Neuronal stem cell (in vitro differentiated cells): ENCODE data around the gene GPS1.

Source experiments
- DNase-seq: peaks from one replicate; pipeline ENCODE4 v3.0.0-alpha.2; 2013; ENCODE audit warnings: low spot score
- H2AFZ ChIP-seq: one replicate; pipeline ENCODE4 v1.6.1; 2013; ENCODE audit warnings: mild to moderate bottlenecking, low read length, inconsistent platforms
- H2AK5ac ChIP-seq: 2 replicates; pipeline ENCODE4 v1.6.1; 2013; ENCODE audit warnings: low read depth, mild to moderate bottlenecking, inconsistent platforms, low read length, moderate library complexity, mixed read lengths
- H2BK120ac ChIP-seq: 2 replicates; pipeline ENCODE4 v1.6.1; 2013; ENCODE audit warnings: low read depth, mild to moderate bottlenecking, inconsistent platforms, low read length, moderate library complexity, mixed read lengths
- H2BK12ac ChIP-seq: one replicate; pipeline ENCODE4 v1.6.1; 2013; ENCODE audit warnings: low read length, inconsistent platforms
- H2BK15ac ChIP-seq: 2 replicates; pipeline ENCODE4 v1.6.1; 2013; ENCODE audit warnings: mild to moderate bottlenecking, low read length, inconsistent platforms, mixed read lengths
- H2BK5ac ChIP-seq: one replicate; pipeline ENCODE4 v1.6.1; 2013; ENCODE audit warnings: inconsistent platforms, mild to moderate bottlenecking, low read length, moderate library complexity
- H3K14ac ChIP-seq: one replicate; pipeline ENCODE4 v1.6.1; 2013; ENCODE audit warnings: low read length, inconsistent platforms
- H3K18ac ChIP-seq: 2 replicates; pipeline ENCODE4 v1.6.1; 2013; ENCODE audit warnings: low read length, inconsistent platforms
- H3K23ac ChIP-seq: 2 replicates; pipeline ENCODE4 v1.6.1; 2013; ENCODE audit warnings: low read depth, mild to moderate bottlenecking, mixed read lengths, low read length, inconsistent platforms; ENCODE audit not compliant: poor library complexity
- H3K27ac ChIP-seq: replicated peaks from 3 replicates; pipeline ENCODE4 v1.5.1; 2013; ENCODE audit warnings: low read length, inconsistent platforms
- H3K27me3 ChIP-seq, 3 experiments: 2 replicates each; pipeline ENCODE4 v1.6.1; 2013; ENCODE audit warnings: low read length in 3 of 3, mild to moderate bottlenecking in 2 of 3, inconsistent platforms in 1 of 3, low read depth in 1 of 3, mixed read lengths in 1 of 3, moderate library complexity in 1 of 3; ENCODE audit not compliant: control insufficient read depth in 3 of 3, insufficient read depth in 3 of 3
- H3K36me3 ChIP-seq, 2 donors: replicated peaks in 1 of 2; 2 replicates each; pipeline ENCODE4 v1.6.1; 2013; ENCODE audit warnings: low read length in 2 of 2; ENCODE audit not compliant: control insufficient read depth in 2 of 2, insufficient read depth in 2 of 2
- H3K4ac ChIP-seq: 2 replicates; pipeline ENCODE4 v1.6.1; 2013; ENCODE audit warnings: inconsistent platforms, mild to moderate bottlenecking, low read length, moderate library complexity
- H3K4me1 ChIP-seq, 2 donors: 1 replicate in 1 of 2; 2 replicates in 1 of 2; pipeline ENCODE4 v1.6.1; 2013; ENCODE audit warnings: low read length in 2 of 2, low read depth in 1 of 2; ENCODE audit not compliant: control insufficient read depth in 2 of 2, insufficient read depth in 1 of 2
- H3K4me2 ChIP-seq: one replicate; pipeline ENCODE4 v1.6.1; 2013; ENCODE audit warnings: mild to moderate bottlenecking, low read length, inconsistent platforms; ENCODE audit not compliant: insufficient read depth, poor library complexity, severe bottlenecking
- H3K4me3 ChIP-seq, 2 donors: 2 replicates each; pipeline ENCODE4 v1.5.1; 2013; ENCODE audit warnings: low read length in 2 of 2, mild to moderate bottlenecking in 2 of 2, inconsistent platforms in 1 of 2, moderate library complexity in 1 of 2
- H3K79me1 ChIP-seq: one replicate; pipeline ENCODE4 v1.6.1; 2013; ENCODE audit warnings: low read depth, mild to moderate bottlenecking, inconsistent platforms, low read length, moderate library complexity
- H3K9ac ChIP-seq: one replicate; pipeline ENCODE4 v1.6.1; 2013; ENCODE audit warnings: mild to moderate bottlenecking, low read depth, low read length, inconsistent platforms; ENCODE audit not compliant: poor library complexity
- H3K9me3 ChIP-seq, 2 donors: replicated peaks in 1 of 2; 2 replicates each; pipeline versions ENCODE3 to v1.6.1; 2013; ENCODE audit warnings: low read length in 2 of 2, mild to moderate bottlenecking in 2 of 2, inconsistent platforms in 1 of 2, low read depth in 1 of 2, mixed read lengths in 1 of 2, moderate library complexity in 1 of 2; ENCODE audit not compliant: control insufficient read depth in 2 of 2, insufficient read depth in 1 of 2
- H4K8ac ChIP-seq: one replicate; pipeline ENCODE4 v1.6.1; 2013; ENCODE audit warnings: low read depth, mild to moderate bottlenecking, inconsistent platforms, low read length, moderate library complexity
- H4K91ac ChIP-seq: one replicate; pipeline ENCODE4 v1.6.1; 2013; ENCODE audit warnings: low read length, low read depth, mild to moderate bottlenecking, inconsistent platforms; ENCODE audit not compliant: poor library complexity
- WGBS, 2 donors: extraction: QIAGEN DNeasy Blood & Tissue Kit; methylation state at CpG; one replicate each; pipeline ENCODE4 v1.1.7; 2013; ENCODE audit warnings: missing lambda C conversion rate in 2 of 2, mixed read lengths in 1 of 2; ENCODE audit not compliant: insufficient read length in 2 of 2, insufficient replicate concordance in 1 of 2; ENCODE audit errors: extremely low coverage in 2 of 2; 5-methylcytosine and 5-hydroxymethylcytosine counted together

GPS1 gene

GRCh38 chr17:82031885-82032627, 19.6 kb upstream of the GPS1 start:
- H2AFZ ChIP-seq: peak overlapping the region; percentile 77
- H3K18ac ChIP-seq: peak overlapping the region; percentile 94
- H3K27me3 ChIP-seq: no peaks in the 10 kb centered on the region
- H3K4me1 ChIP-seq: peaks cover 13 to 19% of the 10 kb centered on the region in 2 donors
- H3K79me1 ChIP-seq: peaks cover 10% of the 10 kb centered on the region
- H2AK5ac ChIP-seq: peak overlapping the region; percentile 83
- H3K4ac ChIP-seq: no peak overlapping the region
- H2BK5ac ChIP-seq: no peak overlapping the region
- H4K91ac ChIP-seq: no peak overlapping the region
- no peak overlapping the region for H3K27ac ChIP-seq
- peak overlapping the region; percentile 2 for H3K14ac ChIP-seq
- H4K8ac ChIP-seq: no peak overlapping the region
- peak overlapping the region; percentile 80 for H3K23ac ChIP-seq
- H3K4me3 ChIP-seq: peak overlapping the region; percentile 46 to 79
- peak overlapping the region; percentile 82 for H3K9ac ChIP-seq
- H2BK12ac ChIP-seq: no peak overlapping the region
- H2BK15ac ChIP-seq: peak overlapping the region; percentile 54
- WGBS, 2 donors: no CpG with 5 or more reads among the region's 59 CpGs
- peak overlapping the region; percentile 81 for H2BK120ac ChIP-seq
- no peaks in the 10 kb centered on the region for H3K9me3 ChIP-seq
- peaks cover 28 to 40% of the 10 kb centered on the region in 2 donors for H3K36me3 ChIP-seq
- peak overlapping the region; percentile 100 for H3K4me2 ChIP-seq
- no peak for DNase-seq

GRCh38 chr17:82033359-82034085, 18.2 kb upstream of the GPS1 start:
- no CpG with 5 or more reads among the region's 38 CpGs for WGBS, 2 donors
- DNase-seq: no peak
- H3K14ac ChIP-seq: no peak overlapping the region

GRCh38 chr17:82034371-82035011, 17.2 kb upstream of the GPS1 start:
- Histone ChIP-seq H3K14ac (no peak overlapping the region), H3K27me3 (no peaks in the 10 kb centered on the region), H2BK5ac (no peak overlapping the region), H4K8ac (no peak overlapping the region), H3K9ac (peak overlapping the region; percentile 50), H3K4me2 (no peak overlapping the region), H3K18ac (no peak overlapping the region), H2AFZ (no peak overlapping the region), H3K4me1 (peaks cover 14 to 22% of the 10 kb centered on the region in 2 donors), H3K36me3 (peaks cover 12 to 35% of the 10 kb centered on the region in 2 donors), H3K79me1 (peaks cover 10% of the 10 kb centered on the region), H2BK120ac (no peak overlapping the region), H2BK15ac (no peak overlapping the region), H3K4me3 (no peak overlapping the region), H3K4ac (no peak overlapping the region), H3K23ac (no peak overlapping the region), H3K9me3 (no peaks in the 10 kb centered on the region), H2BK12ac (no peak overlapping the region), H2AK5ac (no peak overlapping the region), H4K91ac (no peak overlapping the region), H3K27ac (no peak overlapping the region)
- no CpG with 5 or more reads among the region's 23 CpGs for WGBS, 2 donors
- DNase-seq: no peak

More at GRCh38 chr17:82033359-82034085, 18.2 kb upstream of the GPS1 start:
- no peaks in the 10 kb centered on the region for H3K9me3 ChIP-seq
- peak overlapping the region; percentile 5 for H2AK5ac ChIP-seq
- H3K36me3 ChIP-seq: peaks cover 20 to 39% of the 10 kb centered on the region in 2 donors
- H2BK15ac ChIP-seq: no peak overlapping the region
- H3K9ac ChIP-seq: no peak overlapping the region
- H3K79me1 ChIP-seq: peaks cover 10% of the 10 kb centered on the region
- H4K8ac ChIP-seq: no peak overlapping the region
- H2AFZ ChIP-seq: no peak overlapping the region
- no peaks in the 10 kb centered on the region for H3K27me3 ChIP-seq
- H3K4me2 ChIP-seq: no peak overlapping the region
- no peak overlapping the region for H3K23ac ChIP-seq
- peak overlapping the region; percentile 41 for H2BK120ac ChIP-seq
- H3K4ac ChIP-seq: no peak overlapping the region
- H2BK5ac ChIP-seq: no peak overlapping the region
- H4K91ac ChIP-seq: no peak overlapping the region
- H3K27ac ChIP-seq: no peak overlapping the region
- no peak overlapping the region for H3K18ac ChIP-seq
- H3K4me1 ChIP-seq: peaks cover 14 to 22% of the 10 kb centered on the region in 2 donors
- H3K4me3 ChIP-seq: peak overlapping the region in 1 of 2 donors; percentile 14
- H2BK12ac ChIP-seq: peak overlapping the region; percentile 22

GRCh38 chr17:82035488-82035887, 16.2 kb upstream of the GPS1 start:
- Histone ChIP-seq H3K14ac (no peak overlapping the region), H3K27me3 (no peaks in the 10 kb centered on the region), H4K91ac (no peak overlapping the region), H3K36me3 (peaks cover 8 to 33% of the 10 kb centered on the region in 2 donors), H3K4ac (no peak overlapping the region), H2AFZ (no peak overlapping the region), H4K8ac (no peak overlapping the region), H3K4me1 (peaks cover 14 to 22% of the 10 kb centered on the region in 2 donors), H2BK15ac (no peak overlapping the region), H3K9ac (no peak overlapping the region), H2BK12ac (no peak overlapping the region), H3K4me3 (peak overlapping the region in 1 of 2 donors; percentile 15), H3K4me2 (no peak overlapping the region), H3K18ac (no peak overlapping the region), H3K27ac (no peak overlapping the region), H3K79me1 (peaks cover 10% of the 10 kb centered on the region), H2BK120ac (no peak overlapping the region), H2AK5ac (peak overlapping the region; percentile 96), H3K23ac (peak overlapping the region; percentile 97), H3K9me3 (no peaks in the 10 kb centered on the region), H2BK5ac (peak overlapping the region; percentile 39)
- DNase-seq: no peak
- WGBS, 2 donors: no CpG with 5 or more reads among the region's 8 CpGs
